ENCODE measurements around the gene APLF. TPM values are rescaled to one million over a fixed set of nuclear protein-coding genes. Genes with fewer than 3 reads are reported as not detected.

APLF gene
- total and polyA plus RNA-seq, 10 of the 15 experiments (the other 5 are each of a cell fraction or from before 2014, with no cell fraction given), result 0.66 to 2.8 (median 1.8) TPM

- Histone ChIP-seq H3K4me2 (ENCODE audit: control insufficient read depth, insufficient read depth) (no peak overlapping the region), H3K4me3 (no peak overlapping the region), H3K4me1 (ENCODE audit: control insufficient read depth, insufficient read depth, low read length) (no peaks in the 10 kb centered on the region; the same call in 1 of the 2 replicates), H3K79me2 (ENCODE audit: control insufficient read depth, insufficient read depth, low read length) (no peaks in the 10 kb centered on the region), H3K36me3 (ENCODE audit: control insufficient read depth in 2 of 2, insufficient read depth in 2 of 2, low read length in 1 of 2) (no peaks in the 10 kb centered on the region), H4K20me1 (ENCODE audit: control insufficient read depth, insufficient read depth) (no peaks in the 10 kb centered on the region), H3K9me3 (replicated peaks; ENCODE audit: control insufficient read depth, insufficient read depth, low read length) (no peaks in the 10 kb centered on the region), H2AFZ (ENCODE audit: control insufficient read depth, low read depth, low read length) (no peak overlapping the region), H3K27me3 (replicated peaks in 1 of 2; ENCODE audit: control insufficient read depth in 2 of 2, insufficient read depth in 2 of 2, low read length in 1 of 2) (no peaks in the 10 kb centered on the region), H3K9ac (ENCODE audit: control insufficient read depth, insufficient read depth, low read length) (no peak overlapping the region), H3K27ac (ENCODE audit: control insufficient read depth, insufficient read depth) (no peak overlapping the region)
- in situ Hi-C loops (cut with MboI) (no loop called here), intact Hi-C loops (cut with micrococcal nuclease; ENCODE audit: unreplicated experiment) (no loop called here)
- FAIRE-seq, result no peak
- POLR2A ChIA-PET, result no interaction called here
- no peak for ATAC-seq
- CTCF ChIA-PET, result interaction anchor here (1.6 to 8.0 kb wide), 2 partner anchors 16 to 126 kb away, joined by 3 to 149 read pairs; partner anchors contain the start of genes APLF and FBXO48
- SMC1A ChIA-PET (ENCODE audit: uncharacterized antibody, unreplicated experiment), result interaction anchor here (0.9 kb wide), 1 partner anchor 124 kb away, joined by 3 read pairs; the partner anchor contains the start of genes APLF and FBXO48
- RAD21 ChIA-PET (ENCODE audit: unreplicated experiment), result no interaction called here
- WGBS (ENCODE audit: insufficient coverage, insufficient replicate concordance, low lambda C conversion rate, missing lambda C conversion rate), result 100% methylated on average over 1 of the region's 1 CpG
- DNase-seq (ENCODE audit: low read depth, low spot score), result no peak
- no TSS peak for BruUV-seq (replicated peaks)
- TF ChIP-seq HCFC1 (IDR thresholded peaks at IDR 0.05; ENCODE audit: low read length) (no peak), ZZZ3 (IDR thresholded peaks at IDR 0.05; ENCODE audit: control insufficient read depth, insufficient read length, low read depth) (no peak), CEBPB (IDR thresholded peaks at IDR 0.05; ENCODE audit: borderline replicate concordance in 1 of 2, low read depth in 2 of 2, low read length in 2 of 2) (no peak), ZBTB4 (CRISPR knock-in tag; IDR thresholded peaks at IDR 0.05) (no peak), RELB (IDR thresholded peaks at IDR 0.05; ENCODE audit: low read depth) (no peak), JUNB (IDR thresholded peaks at IDR 0.05) (no peak), SMC3 (IDR thresholded peaks at IDR 0.05; ENCODE audit: borderline replicate concordance, low read length) (no peak), CUX1 (IDR thresholded peaks at IDR 0.05; ENCODE audit: insufficient replicate concordance, low read depth, low read length) (no peak), IKZF2 (IDR thresholded peaks at IDR 0.05) (no peak)
Measured at GRCh38 chr2:68590702-68591101, 123.3 kb downstream of the APLF start.

All from GM12878 (cell line).